LNCAP (cell line): ENCODE measurements around the gene PDCD1LG2.

Experiments used
- CTCF ChIP-seq: fragments of 450-650 bp; IDR thresholded peaks from 2 replicates; pipeline ENCODE4 v1.5.1; 2017; ENCODE audit warnings: mild to moderate bottlenecking

The PDCD1LG2 gene

GRCh38 chr9:5510360-5510931 lies at the start of gene PDCD1LG2:
TSS of gene PDCD1LG2 (plus strand) at chr9:5510531. CDS start at chr9:5522547, 12,016 bp downstream.
- TF ChIP-seq CTCF, result no peak

- no peak for TF ChIP-seq CTCF
Measured at GRCh38 chr9:5466005-5466404, 44.3 kb upstream of the PDCD1LG2 start.

DNA sequence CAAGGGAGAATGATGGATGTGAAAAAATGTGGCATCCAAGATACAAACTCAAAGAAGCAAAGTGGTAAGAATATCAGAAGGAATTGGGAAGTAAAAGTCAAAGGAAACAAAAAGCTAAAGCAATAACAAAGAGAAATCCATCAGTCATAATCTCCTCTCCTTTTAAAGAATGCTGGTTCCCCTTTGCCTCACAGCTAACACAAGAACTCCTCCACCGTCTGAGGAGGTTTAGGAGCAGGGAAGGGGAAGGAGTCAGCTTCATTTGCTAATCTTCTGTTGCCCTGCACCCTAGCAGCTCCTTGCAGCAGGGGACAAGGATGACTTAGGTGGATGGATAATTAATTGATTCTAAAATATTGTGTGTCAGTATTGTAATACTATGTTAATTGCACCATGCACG lies 43.6 kb upstream of the PDCD1LG2 start:
- TF ChIP-seq CTCF, result no peak

- no peak for TF ChIP-seq CTCF
Measured at GRCh38 chr9:5468850-5469249, 41.5 kb upstream of the PDCD1LG2 start.

DNA sequence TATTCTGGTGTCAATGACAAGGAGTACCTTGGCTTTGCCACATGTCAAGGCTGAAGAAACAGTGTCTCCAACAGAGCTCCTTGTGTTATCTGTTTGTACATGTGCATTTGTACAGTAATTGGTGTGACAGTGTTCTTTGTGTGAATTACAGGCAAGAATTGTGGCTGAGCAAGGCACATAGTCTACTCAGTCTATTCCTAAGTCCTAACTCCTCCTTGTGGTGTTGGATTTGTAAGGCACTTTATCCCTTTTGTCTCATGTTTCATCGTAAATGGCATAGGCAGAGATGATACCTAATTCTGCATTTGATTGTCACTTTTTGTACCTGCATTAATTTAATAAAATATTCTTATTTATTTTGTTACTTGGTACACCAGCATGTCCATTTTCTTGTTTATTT lies 40.2 kb upstream of the PDCD1LG2 start:
- no peak for TF ChIP-seq CTCF

DNA sequence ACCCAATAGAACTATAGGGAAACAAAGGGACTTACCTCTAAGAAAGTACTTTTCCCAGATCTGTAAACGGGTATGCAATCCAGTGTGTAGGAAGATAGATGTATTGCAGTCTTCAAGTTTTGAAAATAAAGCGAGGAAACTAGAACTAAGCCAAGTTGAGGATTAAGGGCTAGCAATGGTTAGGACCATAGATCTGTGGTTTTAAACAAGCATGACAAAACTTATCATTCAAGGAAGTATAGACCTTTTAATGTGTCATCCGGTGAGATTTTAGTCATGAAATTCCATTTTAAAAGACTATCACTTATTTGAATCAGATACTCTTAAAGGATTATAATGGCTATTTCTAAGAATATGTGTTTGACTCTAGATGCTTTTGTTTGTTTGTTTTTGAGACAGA lies 39.5 kb upstream of the PDCD1LG2 start:
- TF ChIP-seq CTCF, result no peak

GRCh38 chr9:5478206-5478605 lies 32.1 kb upstream of the PDCD1LG2 start:
- no peak for TF ChIP-seq CTCF
